HAP-1 (cell line): ENCODE measurements around the gene CCDC61.

ENCODE experiments used
- DNase-seq, 2 experiments: peaks; one replicate each; pipeline ENCODE4 v3.0.0-alpha.2; 2016 to 2020; ENCODE audit warnings: low spot score in 2 of 2
- H3K27me3 ChIP-seq: fragments of 250-450 bp; sonication (Bioruptor Pico); 2 replicates; pipeline ENCODE4 v1.5.1; 2020; ENCODE audit warnings: low read depth, mild to moderate bottlenecking, moderate library complexity
- H3K36me3 ChIP-seq: fragments of 250-450 bp; sonication (Bioruptor Pico); replicated peaks from 2 replicates; pipeline ENCODE4 v1.5.1; 2020; ENCODE audit warnings: mild to moderate bottlenecking
- H3K4me1 ChIP-seq: fragments of 250-450 bp; sonication (Bioruptor Pico); 2 replicates; pipeline ENCODE4 v1.5.1; 2020; ENCODE audit warnings: mild to moderate bottlenecking
- H3K4me3 ChIP-seq: fragments of 250-450 bp; sonication (Bioruptor Pico); 2 replicates; pipeline ENCODE4 v1.5.1; 2020; ENCODE audit warnings: mild to moderate bottlenecking, moderate library complexity
- H3K9me3 ChIP-seq: fragments of 250-450 bp; sonication (Bioruptor Pico); 2 replicates; pipeline ENCODE4 v1.5.1; 2020; ENCODE audit warnings: mild to moderate bottlenecking, moderate library complexity
- in situ Hi-C: fragments of 300-500 bp; cut with MboI; formaldehyde crosslinking; loops from 3 replicates; pipeline ENCODE4 v1.14.3; 2020; ENCODE audit warnings: low sequenced_read_pairs, inconsistent platforms, mixed read lengths

Gene CCDC61

GRCh38 chr19:45967246-45967645 lies 28.0 kb upstream of the CCDC61 start:
- in situ Hi-C loops, result no loop called here
- no peak for DNase-seq
- H3K4me1 ChIP-seq, result no peaks in the 10 kb centered on the region
- H3K4me3 ChIP-seq, result no peak overlapping the region
- peaks cover 21% of the 10 kb centered on the region for H3K27me3 ChIP-seq
- no peaks in the 10 kb centered on the region for H3K9me3 ChIP-seq
- no peaks in the 10 kb centered on the region for H3K36me3 ChIP-seq

- Histone ChIP-seq H3K4me1 (no peaks in the 10 kb centered on the region), H3K36me3 (no peaks in the 10 kb centered on the region), H3K4me3 (no peak overlapping the region), H3K27me3 (peaks cover 26% of the 10 kb centered on the region), H3K9me3 (no peaks in the 10 kb centered on the region)
- DNase-seq, result no peak
- in situ Hi-C loops, result no loop called here
Measured at GRCh38 chr19:45968626-45969025, 26.6 kb upstream of the CCDC61 start.

GRCh38 chr19:45969676-45970075 lies 25.6 kb upstream of the CCDC61 start:
- Histone ChIP-seq H3K4me1 (no peaks in the 10 kb centered on the region), H3K36me3 (no peaks in the 10 kb centered on the region), H3K4me3 (no peak overlapping the region), H3K9me3 (no peaks in the 10 kb centered on the region), H3K27me3 (peaks cover 30% of the 10 kb centered on the region)
- DNase-seq, result no peak
- in situ Hi-C loops, result no loop called here

- in situ Hi-C loops, result no loop called here
- Histone ChIP-seq H3K27me3 (peaks cover 23% of the 10 kb centered on the region), H3K4me3 (no peak overlapping the region), H3K4me1 (no peaks in the 10 kb centered on the region), H3K9me3 (no peaks in the 10 kb centered on the region), H3K36me3 (no peaks in the 10 kb centered on the region)
- DNase-seq, result no peak
Measured at GRCh38 chr19:45971260-45971902, 23.9 kb upstream of the CCDC61 start.

- in situ Hi-C loops, result no loop called here
Measured at GRCh38 chr19:45972081-45972946, 23.0 kb upstream of the CCDC61 start.

GRCh38 chr19:45972947-45973540 lies 22.2 kb upstream of the CCDC61 start:
- in situ Hi-C loops, result no loop called here
- no peak for DNase-seq

More at GRCh38 chr19:45972081-45972946, 23.0 kb upstream of the CCDC61 start:
- Histone ChIP-seq H3K36me3 (no peaks in the 10 kb centered on the region), H3K27me3 (peaks cover 17% of the 10 kb centered on the region), H3K9me3 (no peaks in the 10 kb centered on the region), H3K4me1 (no peaks in the 10 kb centered on the region), H3K4me3 (peak overlapping the region; percentile 20; the same call in 1 of the 2 replicates)
- DNase-seq, result peak in 1 of 2 experiments; percentile 28

GRCh38 chr19:45973553-45974338 lies 21.5 kb upstream of the CCDC61 start, which contains the start of gene NOVA2:
NOVA2 (minus strand) TSS chr19:45973865; CDS start chr19:45973351, 514 bp downstream.
- Histone ChIP-seq H3K36me3 (no peaks in the 10 kb centered on the region), H3K4me3 (peak within 1 kb of the TSS; percentile 29), H3K4me1 (no peaks in the 10 kb centered on the region), H3K27me3 (peaks cover 20% of the 10 kb centered on the region), H3K9me3 (no peaks in the 10 kb centered on the region)
- in situ Hi-C loops, result no loop called here
- peak; percentile 61 to 93 for DNase-seq

More at GRCh38 chr19:45972947-45973540, 22.2 kb upstream of the CCDC61 start:
- H3K27me3 ChIP-seq, result peaks cover 20% of the 10 kb centered on the region
- H3K4me3 ChIP-seq, result peak overlapping the region; percentile 20
- no peaks in the 10 kb centered on the region for H3K36me3 ChIP-seq
- no peaks in the 10 kb centered on the region for H3K4me1 ChIP-seq
- no peaks in the 10 kb centered on the region for H3K9me3 ChIP-seq

- Histone ChIP-seq H3K27me3 (peaks cover 20% of the 10 kb centered on the region), H3K4me1 (no peaks in the 10 kb centered on the region), H3K36me3 (no peaks in the 10 kb centered on the region), H3K4me3 (no peak overlapping the region), H3K9me3 (no peaks in the 10 kb centered on the region)
- in situ Hi-C loops, result no loop called here
- DNase-seq, result no peak
Measured at GRCh38 chr19:45975306-45976070, 19.8 kb upstream of the CCDC61 start.

GRCh38 chr19:45976178-45976577 lies 19.1 kb upstream of the CCDC61 start:
- H3K4me1 ChIP-seq, result no peaks in the 10 kb centered on the region
- in situ Hi-C loops, result no loop called here
- H3K4me3 ChIP-seq, result no peak overlapping the region
- peaks cover 20% of the 10 kb centered on the region for H3K27me3 ChIP-seq
- no peaks in the 10 kb centered on the region for H3K9me3 ChIP-seq
- H3K36me3 ChIP-seq, result no peaks in the 10 kb centered on the region
- peak in 1 of 2 experiments; percentile 42 for DNase-seq

GRCh38 chr19:45978156-45978555 lies 17.1 kb upstream of the CCDC61 start:
- in situ Hi-C loops, result no loop called here
- Histone ChIP-seq H3K9me3 (no peaks in the 10 kb centered on the region), H3K4me3 (no peak overlapping the region), H3K27me3 (peaks cover 7% of the 10 kb centered on the region; the same call in 1 of the 2 replicates), H3K4me1 (no peaks in the 10 kb centered on the region), H3K36me3 (no peaks in the 10 kb centered on the region)
- DNase-seq, result no peak

GRCh38 chr19:45981350-45981749 lies 13.9 kb upstream of the CCDC61 start:
- in situ Hi-C loops, result no loop called here
- DNase-seq, result no peak

GRCh38 chr19:45985321-45985720 lies 9.9 kb upstream of the CCDC61 start:
- Histone ChIP-seq H3K9me3 (no peaks in the 10 kb centered on the region), H3K4me1 (no peaks in the 10 kb centered on the region), H3K4me3 (no peak overlapping the region), H3K36me3 (no peaks in the 10 kb centered on the region), H3K27me3 (peaks cover 7% of the 10 kb centered on the region)
- in situ Hi-C loops, result no loop called here
- no peak for DNase-seq

More at GRCh38 chr19:45981350-45981749, 13.9 kb upstream of the CCDC61 start:
- Histone ChIP-seq H3K36me3 (no peaks in the 10 kb centered on the region), H3K27me3 (peaks cover 4% of the 10 kb centered on the region; the same call in 1 of the 2 replicates), H3K4me3 (no peak overlapping the region), H3K4me1 (no peaks in the 10 kb centered on the region), H3K9me3 (no peaks in the 10 kb centered on the region)
